HL-60 (cell line): ENCODE data around the gene SNRPD3.
A peak's percentile ranks its signal among the peaks of the same experiment; 100 is the strongest.

Source experiments
- CTCF ChIP-seq: IDR thresholded peaks from one replicate; pipeline ENCODE4 v1.5.1; 2011; ENCODE audit warnings: low read length, control low read depth, inconsistent platforms; ENCODE audit not compliant: insufficient read depth
- GABPA ChIP-seq: IDR thresholded peaks from 2 replicates; pipeline ENCODE4 v1.6.1; 2012; ENCODE audit warnings: low read depth
- POLR2AphosphoS5 ChIP-seq: IDR thresholded peaks from 2 replicates; pipeline ENCODE4 v1.6.1; 2012; ENCODE audit warnings: low read depth

- TF ChIP-seq POLR2AphosphoS5 (peak; percentile 91), CTCF (no peak), GABPA (no peak)
Observed at GRCh38 chr22:24542641-24543040, 13.2 kb upstream of the SNRPD3 start.
